Measurements from ENCODE around the gene PSPN.

Gene PSPN

DNA sequence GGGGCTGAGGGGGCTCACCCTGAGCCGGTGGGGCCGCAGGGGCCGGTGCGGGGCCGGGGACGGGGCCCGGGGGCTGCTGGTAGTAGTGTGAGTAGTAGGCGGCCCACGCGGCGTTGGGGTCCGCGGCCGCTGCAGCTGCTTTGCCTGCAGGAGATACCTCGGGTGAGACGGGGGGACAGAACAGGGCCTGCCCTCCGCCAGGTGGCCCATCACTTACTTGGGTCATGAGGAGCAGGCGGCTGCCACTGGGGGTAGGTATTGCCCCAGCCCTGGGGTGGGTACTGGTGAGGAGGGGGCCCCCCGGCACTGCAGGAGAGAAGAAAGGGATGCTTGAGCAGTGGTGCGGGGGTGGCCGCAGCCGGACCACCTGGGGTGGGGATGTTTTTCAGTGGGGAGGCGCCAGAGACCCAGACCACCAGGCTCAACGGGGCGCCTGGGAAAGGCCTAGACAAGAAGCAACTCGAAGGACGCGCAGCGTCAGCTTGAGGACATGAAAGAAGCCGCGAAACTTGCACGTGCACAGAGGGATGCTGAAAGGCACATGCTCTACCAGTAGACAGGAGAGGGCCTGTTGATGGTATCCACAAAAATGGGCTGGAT is 40.0 kb upstream of the PSPN start:
- Histone ChIP-seq H3K4me1 (ENCODE audit: insufficient read depth, poor library complexity, severe bottlenecking) (no peaks in the 10 kb centered on the region), H3K36me3 (ENCODE audit: low read depth) (peaks cover 63% of the 10 kb centered on the region), H3K4me3 (ENCODE audit: severe bottlenecking) (no peak overlapping the region), H3K27me3 (ENCODE audit: insufficient read depth, poor library complexity, severe bottlenecking) (no peaks in the 10 kb centered on the region), H3K9me3 (ENCODE audit: severe bottlenecking) (no peaks in the 10 kb centered on the region), H3K27ac (ENCODE audit: poor library complexity, severe bottlenecking) (no peak overlapping the region)
- DNase-seq (ENCODE audit: low spot score) (no peak), ATAC-seq (ENCODE audit: low read depth) (no peak)
- TF ChIP-seq, protein P1, sequence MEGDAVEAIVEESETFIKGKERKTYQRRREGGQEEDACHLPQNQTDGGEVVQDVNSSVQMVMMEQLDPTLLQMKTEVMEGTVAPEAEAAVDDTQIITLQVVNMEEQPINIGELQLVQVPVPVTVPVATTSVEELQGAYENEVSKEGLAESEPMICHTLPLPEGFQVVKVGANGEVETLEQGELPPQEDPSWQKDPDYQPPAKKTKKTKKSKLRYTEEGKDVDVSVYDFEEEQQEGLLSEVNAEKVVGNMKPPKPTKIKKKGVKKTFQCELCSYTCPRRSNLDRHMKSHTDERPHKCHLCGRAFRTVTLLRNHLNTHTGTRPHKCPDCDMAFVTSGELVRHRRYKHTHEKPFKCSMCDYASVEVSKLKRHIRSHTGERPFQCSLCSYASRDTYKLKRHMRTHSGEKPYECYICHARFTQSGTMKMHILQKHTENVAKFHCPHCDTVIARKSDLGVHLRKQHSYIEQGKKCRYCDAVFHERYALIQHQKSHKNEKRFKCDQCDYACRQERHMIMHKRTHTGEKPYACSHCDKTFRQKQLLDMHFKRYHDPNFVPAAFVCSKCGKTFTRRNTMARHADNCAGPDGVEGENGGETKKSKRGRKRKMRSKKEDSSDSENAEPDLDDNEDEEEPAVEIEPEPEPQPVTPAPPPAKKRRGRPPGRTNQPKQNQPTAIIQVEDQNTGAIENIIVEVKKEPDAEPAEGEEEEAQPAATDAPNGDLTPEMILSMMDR (IDR thresholded peaks at IDR 0.05; ENCODE audit: poor library complexity, severe bottlenecking): no peak

DNA sequence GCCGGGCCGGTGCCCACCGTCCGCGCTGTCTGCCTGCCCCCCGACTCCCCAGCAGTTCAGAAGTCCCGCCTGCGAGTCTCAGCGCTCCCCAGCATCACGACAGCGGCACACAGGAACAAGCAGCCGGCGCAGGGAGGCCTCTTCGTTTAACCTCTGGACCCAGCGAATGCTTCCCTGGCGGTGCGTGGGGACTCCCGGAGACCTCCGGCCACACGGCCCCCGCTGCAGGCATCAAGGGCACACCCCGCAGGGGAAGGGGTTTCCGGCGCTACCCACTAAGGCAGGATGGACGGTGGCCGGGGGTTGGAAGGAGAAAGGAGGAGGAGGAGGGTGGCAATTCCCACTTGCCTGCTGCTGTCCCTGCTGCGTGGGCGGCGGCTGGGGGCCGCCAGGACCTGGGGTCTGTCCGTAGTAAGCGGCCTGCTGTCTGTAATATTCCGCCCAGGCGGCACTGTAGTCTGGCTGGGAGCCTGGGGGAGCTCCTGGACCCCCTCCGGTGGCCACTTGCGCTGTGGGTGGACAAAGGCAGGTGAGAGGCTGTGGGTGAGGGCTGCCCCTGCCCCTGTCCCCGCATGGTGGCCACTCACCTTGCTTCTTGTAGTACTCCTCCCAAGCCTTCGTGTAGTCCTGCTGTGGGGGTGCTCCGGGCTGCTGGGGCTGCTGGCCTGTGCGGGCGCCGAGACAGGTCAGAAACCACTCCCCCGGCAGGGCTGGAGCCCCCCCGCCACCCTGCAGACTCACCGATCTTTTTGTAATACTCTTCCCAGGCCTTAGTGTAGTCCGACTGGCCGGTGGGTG is 39.3 kb upstream of the PSPN start:
- H3K9me3 ChIP-seq (ENCODE audit: severe bottlenecking): no peaks in the 10 kb centered on the region
- peaks cover 56% of the 10 kb centered on the region for H3K36me3 ChIP-seq (ENCODE audit: low read depth)
- no peaks in the 10 kb centered on the region for H3K27me3 ChIP-seq (ENCODE audit: insufficient read depth, poor library complexity, severe bottlenecking)
- no peak overlapping the region for H3K4me3 ChIP-seq (ENCODE audit: severe bottlenecking)
- no peak overlapping the region for H3K27ac ChIP-seq (ENCODE audit: poor library complexity, severe bottlenecking)
- DNase-seq (ENCODE audit: low spot score): no peak
- H3K4me1 ChIP-seq (ENCODE audit: insufficient read depth, poor library complexity, severe bottlenecking): no peaks in the 10 kb centered on the region
- TF ChIP-seq, protein P1 (IDR thresholded peaks at IDR 0.05; ENCODE audit: poor library complexity, severe bottlenecking): no peak
- no peak for ATAC-seq (ENCODE audit: low read depth)

DNA sequence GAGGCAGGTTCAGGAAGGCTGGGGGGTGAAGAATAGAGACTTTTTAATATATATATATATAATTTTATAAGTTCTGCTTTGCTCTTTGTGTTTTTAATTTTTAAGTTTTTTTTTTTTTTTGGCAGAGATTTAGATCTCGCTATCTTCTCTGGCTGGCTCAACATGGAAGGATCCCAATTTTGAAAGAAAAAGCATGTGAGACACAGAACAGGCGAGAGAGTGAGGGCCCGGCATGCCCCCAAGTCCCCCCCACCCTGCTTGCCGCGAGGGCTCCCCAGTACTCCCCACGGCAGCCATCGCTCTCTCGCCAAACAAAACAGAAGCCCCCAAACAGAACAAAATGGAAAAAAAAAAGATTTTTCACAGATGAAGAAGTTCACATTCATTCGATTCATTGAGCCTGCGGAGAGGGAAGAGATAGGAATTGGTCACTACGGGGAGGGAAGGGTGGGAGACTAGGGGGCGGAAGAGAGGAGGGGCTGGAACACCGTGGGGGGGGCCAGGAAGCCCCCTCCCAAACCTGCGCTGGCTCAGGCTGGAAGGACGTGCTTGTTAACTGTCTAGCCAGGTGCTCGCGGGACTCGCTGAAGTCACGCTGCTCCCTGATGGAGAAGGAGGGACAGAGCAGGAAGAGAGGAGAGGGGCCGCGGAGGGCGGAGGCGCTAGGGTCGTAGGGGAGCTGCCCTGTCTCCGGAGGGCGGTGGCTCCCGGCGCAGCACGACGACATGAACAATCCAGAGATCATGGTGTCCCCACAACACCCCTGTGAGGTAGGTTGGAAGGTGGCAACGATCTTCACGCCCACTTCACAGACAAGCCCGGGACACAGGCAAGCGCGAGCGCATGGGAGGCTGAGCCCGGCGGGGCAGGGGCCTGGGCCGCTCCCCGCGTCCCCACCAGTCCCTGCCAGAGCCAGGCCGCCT is 38.2 kb upstream of the PSPN start:
- no peaks in the 10 kb centered on the region for H3K4me1 ChIP-seq (ENCODE audit: insufficient read depth, poor library complexity, severe bottlenecking)
- TF ChIP-seq, protein P1 (IDR thresholded peaks at IDR 0.05; ENCODE audit: poor library complexity, severe bottlenecking): no peak
- H3K27me3 ChIP-seq (ENCODE audit: insufficient read depth, poor library complexity, severe bottlenecking): no peaks in the 10 kb centered on the region
- H3K27ac ChIP-seq (ENCODE audit: poor library complexity, severe bottlenecking): no peak overlapping the region
- DNase-seq (ENCODE audit: low spot score) (no peak), ATAC-seq (ENCODE audit: low read depth) (no peak)
- H3K9me3 ChIP-seq (ENCODE audit: severe bottlenecking): no peaks in the 10 kb centered on the region
- H3K36me3 ChIP-seq (ENCODE audit: low read depth): peaks cover 46% of the 10 kb centered on the region
- no peak overlapping the region for H3K4me3 ChIP-seq (ENCODE audit: severe bottlenecking)

DNA sequence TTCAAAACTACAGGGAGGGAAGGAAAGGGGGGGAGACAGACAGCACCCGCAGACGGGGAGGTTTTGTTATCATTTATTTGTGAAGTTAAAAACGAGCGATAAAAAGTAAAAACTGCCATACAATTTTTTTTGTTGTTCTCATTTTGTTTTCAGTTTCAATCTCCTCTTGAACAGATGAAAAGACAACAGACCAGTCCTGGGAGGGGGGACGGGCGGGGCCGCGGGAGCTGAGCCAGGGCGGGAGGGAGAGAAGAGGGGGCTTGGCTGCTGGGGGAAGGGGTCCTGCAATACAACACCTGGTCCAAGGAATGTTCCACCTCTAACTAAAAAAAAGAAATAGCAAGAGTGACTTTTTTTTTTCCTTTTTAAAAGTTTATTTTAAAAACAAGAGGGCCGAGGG is 37.6 kb upstream of the PSPN start:
- TF ChIP-seq, protein P1 (IDR thresholded peaks at IDR 0.05; ENCODE audit: poor library complexity, severe bottlenecking): no peak
- no peak for ATAC-seq (ENCODE audit: low read depth)
- no peak overlapping the region for H3K27ac ChIP-seq (ENCODE audit: poor library complexity, severe bottlenecking)
- H3K27me3 ChIP-seq (ENCODE audit: insufficient read depth, poor library complexity, severe bottlenecking): no peaks in the 10 kb centered on the region
- no peak for DNase-seq (ENCODE audit: low spot score)
- H3K4me1 ChIP-seq (ENCODE audit: insufficient read depth, poor library complexity, severe bottlenecking): no peaks in the 10 kb centered on the region
- H3K36me3 ChIP-seq (ENCODE audit: low read depth): peaks cover 39% of the 10 kb centered on the region
- H3K4me3 ChIP-seq (ENCODE audit: severe bottlenecking): no peak overlapping the region
- H3K9me3 ChIP-seq (ENCODE audit: severe bottlenecking): no peaks in the 10 kb centered on the region

Data from RWPE2 (cell line).